HepG2 (cell line): ENCODE data around the gene NCOA4. TPM values are rescaled to one million over a fixed set of nuclear protein-coding genes. Genes with fewer than 3 reads are reported as not detected.

Source experiments
- AHDC1 ChIP-seq: sonication (generic); formaldehyde crosslinking; IDR thresholded peaks from 2 replicates; pipeline ENCODE4 v1.5.1; 2020; ENCODE audit warnings: mild to moderate bottlenecking, missing genetic modification reagents, borderline replicate concordance
- ATF2 ChIP-seq: sonication (generic); formaldehyde crosslinking; IDR thresholded peaks from 2 replicates; pipeline ENCODE4 v1.4.0; 2020; ENCODE audit warnings: missing genetic modification reagents
- ELF3 ChIP-seq: IDR thresholded peaks from 2 replicates; pipeline ENCODE4 v1.6.1; 2016; ENCODE audit warnings: missing genetic modification reagents, missing compliant biosample characterization
- ESRRA ChIP-seq: sonication (generic); formaldehyde crosslinking; IDR thresholded peaks from 2 replicates; pipeline ENCODE4 v1.5.1; 2020; ENCODE audit warnings: mild to moderate bottlenecking, low read depth, missing genetic modification reagents
- NFYB ChIP-seq: sonication (generic); formaldehyde crosslinking; IDR thresholded peaks from 2 replicates; pipeline ENCODE4 v1.4.0; 2020; ENCODE audit warnings: missing genetic modification reagents
- NR3C1 ChIP-seq: sonication (generic); formaldehyde crosslinking; IDR thresholded peaks from 2 replicates; pipeline ENCODE4 v1.4.0; 2020; ENCODE audit warnings: missing genetic modification reagents
- PITX1 ChIP-seq: sonication (generic); formaldehyde crosslinking; IDR thresholded peaks from 2 replicates; pipeline ENCODE4 v1.5.1; 2020; ENCODE audit warnings: mild to moderate bottlenecking, missing genetic modification reagents
- RBAK ChIP-seq: sonication (generic); formaldehyde crosslinking; IDR thresholded peaks from 2 replicates; pipeline ENCODE4 v1.5.1; 2020; ENCODE audit warnings: mild to moderate bottlenecking, missing genetic modification reagents
- WIZ ChIP-seq: sonication (generic); formaldehyde crosslinking; IDR thresholded peaks from 2 replicates; pipeline ENCODE4 v1.5.1; 2020; ENCODE audit warnings: mild to moderate bottlenecking, missing genetic modification reagents
- ZBTB37 ChIP-seq: sonication (generic); formaldehyde crosslinking; IDR thresholded peaks from 2 replicates; pipeline ENCODE4 v1.4.0; 2020; ENCODE audit warnings: mild to moderate bottlenecking, missing genetic modification reagents
- ZNF350 ChIP-seq: sonication (generic); formaldehyde crosslinking; IDR thresholded peaks from 2 replicates; pipeline ENCODE4 v1.4.0; 2020; ENCODE audit warnings: mild to moderate bottlenecking, low read depth, missing genetic modification reagents, borderline replicate concordance
- ZNF382 ChIP-seq: sonication (generic); formaldehyde crosslinking; IDR thresholded peaks from 2 replicates; pipeline ENCODE4 v1.5.0; 2020; ENCODE audit warnings: missing genetic modification reagents, mild to moderate bottlenecking, borderline replicate concordance
- ZNF619 ChIP-seq: sonication (generic); formaldehyde crosslinking; IDR thresholded peaks from 2 replicates; pipeline ENCODE4 v1.4.0; 2020; ENCODE audit warnings: mild to moderate bottlenecking, missing genetic modification reagents
- ZNF772 ChIP-seq: sonication (generic); formaldehyde crosslinking; IDR thresholded peaks from 2 replicates; pipeline ENCODE4 v1.5.0; 2020; ENCODE audit warnings: mild to moderate bottlenecking, missing genetic modification reagents
- ZNF841 ChIP-seq: sonication (generic); formaldehyde crosslinking; IDR thresholded peaks from 2 replicates; pipeline ENCODE4 v1.8.1; 2023; ENCODE audit warnings: missing genetic modification reagents, borderline replicate concordance
- ZSCAN21 ChIP-seq: sonication (generic); formaldehyde crosslinking; IDR thresholded peaks from 2 replicates; pipeline ENCODE4 v1.8.0; 2022; ENCODE audit warnings: mild to moderate bottlenecking, missing genetic modification reagents, moderate library complexity, borderline replicate concordance
- ZSCAN31 ChIP-seq: sonication (generic); formaldehyde crosslinking; IDR thresholded peaks from 2 replicates; pipeline ENCODE4 v1.5.0; 2020; ENCODE audit warnings: low read depth, mild to moderate bottlenecking, missing genetic modification reagents
- polyA plus RNA-seq, 8 experiments: library from polyadenylated mRNA; depleted of rRNA in 3 of 8; stranded (reverse) in 7 of 8; unstranded in 1 of 8; fragments of >200 nt; fragmentation: Illumina TruSeq in 4 of 8; extraction: Trizol in 4 of 8; gene quantifications; 2 replicates each; pipeline versions ENCODE4 v1.2.1 to v1.2.3, GENCODE V29; 2011 to 2016; ENCODE audit warnings: low read depth in 4 of 8, missing spikeins in 1 of 8, mixed read lengths in 1 of 8; ENCODE audit not compliant: insufficient read depth in 1 of 8
- total RNA-seq, 5 experiments: library from RNA; depleted of rRNA; stranded (reverse); fragments of >200 nt; fragmentation: Illumina TruSeq; extraction: Trizol; gene quantifications; 2 replicates each; pipeline ENCODE4 v1.2.3, GENCODE V29; 2016; ENCODE audit warnings: low read depth in 1 of 5
- TF ChIP-seq, protein P1 (sequence below): sonication (generic); formaldehyde crosslinking; IDR thresholded peaks from 2 replicates; pipeline ENCODE4 v1.5.1; 2020; ENCODE audit warnings: missing genetic modification reagents, mild to moderate bottlenecking, borderline replicate concordance
- TF ChIP-seq, protein P2 (sequence below): sonication (generic); formaldehyde crosslinking; IDR thresholded peaks from 2 replicates; pipeline ENCODE4 v1.4.0; 2020; ENCODE audit warnings: missing genetic modification reagents

NCOA4 gene
- total and polyA plus RNA-seq, 2 of the 13 experiments (the other 11 are each of a cell fraction or from before 2014, with no cell fraction given), result 306 to 400 TPM

DNA sequence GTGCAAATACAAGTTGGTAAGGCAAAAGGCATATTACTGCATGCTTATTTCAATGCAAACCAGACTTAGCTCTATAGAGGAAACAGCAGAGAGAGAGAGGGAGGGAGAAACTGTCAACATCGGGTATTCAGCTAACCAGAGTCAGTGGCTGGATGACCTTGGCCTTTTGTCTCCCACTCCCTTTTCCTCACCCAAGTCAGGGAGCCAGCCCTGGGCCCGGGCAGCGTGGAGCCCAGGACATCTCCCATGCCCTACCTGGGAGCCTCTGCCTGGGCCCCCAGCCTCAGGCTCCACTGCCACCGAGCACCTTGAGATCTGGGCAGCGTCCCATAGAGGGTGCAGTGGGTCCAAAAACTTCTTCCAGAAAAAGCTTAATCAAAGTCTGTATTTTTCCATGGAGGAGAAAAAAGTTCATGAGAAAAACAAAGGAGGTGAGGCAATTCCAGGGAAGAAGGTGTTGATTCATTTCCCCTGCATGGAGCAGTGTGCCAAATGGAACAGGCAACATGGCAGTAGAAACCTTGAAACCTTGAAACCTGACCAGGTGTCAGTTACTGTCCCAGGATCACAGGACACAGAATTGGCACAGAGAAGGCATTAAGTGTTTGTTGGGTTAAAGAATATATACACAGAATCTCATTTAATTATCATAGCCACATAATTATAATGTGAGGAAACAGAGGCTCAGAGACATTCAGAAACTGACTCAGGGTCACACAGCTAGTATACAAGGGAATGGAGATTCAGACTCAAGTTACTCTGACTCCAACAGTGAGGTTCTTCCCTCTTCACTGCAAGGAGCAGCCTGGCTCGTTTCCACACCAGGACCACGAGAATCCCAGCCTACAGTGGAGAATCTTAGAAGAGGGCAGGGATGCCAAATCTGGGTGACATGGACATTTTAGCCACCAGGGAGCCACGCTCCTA is 5.8 kb upstream of the NCOA4 start (continued):
- TF ChIP-seq ZNF841 (CRISPR knock-in tag) (no peak), RBAK (CRISPR knock-in tag) (no peak), AHDC1 (CRISPR knock-in tag) (peak; percentile 44; the same call in 1 of the 2 replicates), ZBTB37 (CRISPR knock-in tag) (peak; percentile 47; the same call in 1 of the 2 replicates), NR3C1 (CRISPR knock-in tag) (no peak), ZSCAN21 (CRISPR knock-in tag) (no peak), ZNF772 (CRISPR knock-in tag) (peak; percentile 70), ATF2 (no peak; the same call in none of the 2 replicates), ELF3 (CRISPR knock-in tag) (peak; percentile 75), ZNF382 (no peak), ZNF619 (CRISPR knock-in tag) (no peak), ZSCAN31 (CRISPR knock-in tag) (no peak), ZNF350 (CRISPR knock-in tag) (peak; percentile 83; the same call in 1 of the 2 replicates), PITX1 (CRISPR knock-in tag) (peak; percentile 70; the same call in 1 of the 2 replicates), WIZ (CRISPR knock-in tag) (0 out of 2 replicates have a peak, but pooled peaks have one; percentile 69), NFYB (CRISPR knock-in tag) (no peak), ESRRA (CRISPR knock-in tag) (peak; percentile 89)
- TF ChIP-seq, protein P1, sequence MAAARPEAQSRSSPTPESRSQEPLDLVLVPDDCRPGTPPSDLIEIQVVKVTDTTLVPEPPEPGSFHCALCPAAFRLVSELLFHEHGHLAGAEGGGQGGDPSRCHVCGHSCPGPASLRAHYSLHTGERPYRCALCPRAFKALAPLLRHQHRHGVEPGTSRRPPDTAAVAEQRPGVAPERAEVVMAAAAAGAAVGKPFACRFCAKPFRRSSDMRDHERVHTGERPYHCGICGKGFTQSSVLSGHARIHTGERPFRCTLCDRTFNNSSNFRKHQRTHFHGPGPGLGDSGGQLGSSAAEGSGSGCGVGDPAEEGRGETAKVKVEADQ (CRISPR knock-in tag), result no peak
- TF ChIP-seq, protein P2, sequence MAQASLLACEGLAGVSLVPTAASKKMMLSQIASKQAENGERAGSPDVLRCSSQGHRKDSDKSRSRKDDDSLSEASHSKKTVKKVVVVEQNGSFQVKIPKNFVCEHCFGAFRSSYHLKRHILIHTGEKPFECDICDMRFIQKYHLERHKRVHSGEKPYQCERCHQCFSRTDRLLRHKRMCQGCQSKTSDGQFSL, result no peak
